H7 (cell line): Measurements from ENCODE around the gene SRGAP2B. TPM values are rescaled to one million over a fixed set of nuclear protein-coding genes. Genes with fewer than 3 reads are reported as not detected.
"Not testable (repeated sequence)": the region's sequence is repeated elsewhere in the genome, so short reads cannot be mapped to it uniquely, and the experiment has no call there.

ENCODE experiments used
- DNase-seq: peaks from one replicate; pipeline ENCODE4 v3.0.0; 2012
- H3K27me3 ChIP-seq: 2 replicates; pipeline ENCODE4 v1.6.0; 2011; ENCODE audit warnings: mild to moderate bottlenecking, low read length; ENCODE audit not compliant: control insufficient read depth, insufficient read depth
- H3K36me3 ChIP-seq: replicated peaks from 2 replicates; pipeline ENCODE4 v1.5.1; 2011; ENCODE audit warnings: low read length; ENCODE audit not compliant: control insufficient read depth, insufficient read depth
- H3K4me3 ChIP-seq: 2 replicates; pipeline ENCODE4 v1.5.1; 2011; ENCODE audit warnings: low read depth, mild to moderate bottlenecking, control low read depth, low read length, moderate library complexity; ENCODE audit not compliant: insufficient read depth
- total RNA-seq: library from RNA; depleted of rRNA; stranded (reverse); fragments of >200 nt; shearing (Covaris generic); gene quantifications from 2 replicates; pipeline ENCODE4 v1.2.3, GENCODE V29; 2014

The SRGAP2B gene
- total RNA-seq, 1 experiment from 2014 or later = 34.5 TPM

GRCh38 chr1:144936186-144936732 is 158.9 kb downstream of the SRGAP2B start:
- not testable (repeated sequence) for DNase-seq, H3K36me3 ChIP-seq, H3K4me3 ChIP-seq, H3K27me3 ChIP-seq

GRCh38 chr1:144935310-144935709 is 159.8 kb downstream of the SRGAP2B start:
- not testable (repeated sequence) for H3K4me3 ChIP-seq, H3K27me3 ChIP-seq, DNase-seq, H3K36me3 ChIP-seq

- DNase-seq, H3K27me3 ChIP-seq, H3K4me3 ChIP-seq, H3K36me3 ChIP-seq: not testable (repeated sequence)
Observed at GRCh38 chr1:144933014-144933413, 162.1 kb downstream of the SRGAP2B start.

- not testable (repeated sequence) for H3K27me3 ChIP-seq, H3K36me3 ChIP-seq, H3K4me3 ChIP-seq, DNase-seq
Observed at GRCh38 chr1:144932153-144932552, 163.0 kb downstream of the SRGAP2B start.

- not testable (repeated sequence) for H3K27me3 ChIP-seq, DNase-seq, H3K4me3 ChIP-seq, H3K36me3 ChIP-seq
Observed at GRCh38 chr1:144931553-144931952, 163.6 kb downstream of the SRGAP2B start.

GRCh38 chr1:144930085-144930777 is 164.9 kb downstream of the SRGAP2B start:
- H3K36me3 ChIP-seq, H3K27me3 ChIP-seq, DNase-seq, H3K4me3 ChIP-seq: not testable (repeated sequence)

- not testable (repeated sequence) for DNase-seq, H3K27me3 ChIP-seq, H3K36me3 ChIP-seq, H3K4me3 ChIP-seq
Observed at GRCh38 chr1:144927292-144927691, 167.8 kb downstream of the SRGAP2B start.

- not testable (repeated sequence) for H3K27me3 ChIP-seq, H3K4me3 ChIP-seq, DNase-seq, H3K36me3 ChIP-seq
Observed at GRCh38 chr1:144923640-144924039, 171.5 kb downstream of the SRGAP2B start.

- not testable (repeated sequence) for H3K4me3 ChIP-seq, H3K36me3 ChIP-seq, DNase-seq, H3K27me3 ChIP-seq
Observed at GRCh38 chr1:144922785-144923184, 172.3 kb downstream of the SRGAP2B start.

GRCh38 chr1:144919106-144919505 is 176.0 kb downstream of the SRGAP2B start:
- H3K4me3 ChIP-seq, H3K36me3 ChIP-seq, H3K27me3 ChIP-seq, DNase-seq: not testable (repeated sequence)

GRCh38 chr1:144918027-144918603 is 177.0 kb downstream of the SRGAP2B start:
- not testable (repeated sequence) for DNase-seq, H3K36me3 ChIP-seq

GRCh38 chr1:144917154-144918026 is 177.7 kb downstream of the SRGAP2B start:
- H3K27me3 ChIP-seq, DNase-seq, H3K36me3 ChIP-seq, H3K4me3 ChIP-seq: not testable (repeated sequence)

More at GRCh38 chr1:144918027-144918603, 177.0 kb downstream of the SRGAP2B start:
- H3K27me3 ChIP-seq, H3K4me3 ChIP-seq: not testable (repeated sequence)

- not testable (repeated sequence) for H3K4me3 ChIP-seq, DNase-seq, H3K27me3 ChIP-seq, H3K36me3 ChIP-seq
Observed at GRCh38 chr1:144913977-144914734, 181.0 kb downstream of the SRGAP2B start.

- not testable (repeated sequence) for H3K4me3 ChIP-seq, H3K36me3 ChIP-seq, DNase-seq, H3K27me3 ChIP-seq
Observed at GRCh38 chr1:144913458-144913857, 181.7 kb downstream of the SRGAP2B start.
